ENCODE measurements around the gene SP1. TPM values are rescaled to one million over a fixed set of nuclear protein-coding genes. Genes with fewer than 3 reads are reported as not detected.
"Not testable (repeated sequence)": the region's sequence is repeated elsewhere in the genome, so short reads cannot be mapped to it uniquely, and the experiment has no call there.

The SP1 gene
- total RNA-seq, 1 donor from 2014 or later = 112 TPM

DNA sequence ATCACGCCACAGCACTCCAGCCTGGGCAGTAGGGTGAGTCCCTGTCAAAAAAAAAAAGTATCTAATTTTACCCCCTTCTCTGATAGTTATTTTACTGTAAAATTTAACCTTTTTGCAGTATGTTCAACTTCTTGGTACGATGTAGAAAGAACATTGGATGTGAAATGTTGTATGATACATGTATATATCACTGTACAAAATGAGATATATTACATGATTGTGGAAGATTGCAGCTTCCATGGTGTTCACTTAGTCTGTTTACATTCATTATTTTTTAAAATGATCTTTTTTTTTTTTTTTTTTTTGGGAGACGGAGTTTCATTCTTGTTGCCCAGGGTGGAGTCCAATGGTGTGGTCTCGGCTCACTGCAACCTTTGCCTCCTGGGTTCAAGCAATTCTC, 9.0 kb downstream of the SP1 start:
- no peaks in the 10 kb centered on the region for H3K27me3 Mint-ChIP-seq (ENCODE audit: low read depth)
- H3K4me1 Mint-ChIP-seq = peaks cover 52% of the 10 kb centered on the region
- H3K4me3 Mint-ChIP-seq = no peak overlapping the region
- peak overlapping the region; percentile 84 for H3K27ac Mint-ChIP-seq
- H3K9me3 Mint-ChIP-seq = no peaks in the 10 kb centered on the region
- TF ChIP-seq, protein P1, sequence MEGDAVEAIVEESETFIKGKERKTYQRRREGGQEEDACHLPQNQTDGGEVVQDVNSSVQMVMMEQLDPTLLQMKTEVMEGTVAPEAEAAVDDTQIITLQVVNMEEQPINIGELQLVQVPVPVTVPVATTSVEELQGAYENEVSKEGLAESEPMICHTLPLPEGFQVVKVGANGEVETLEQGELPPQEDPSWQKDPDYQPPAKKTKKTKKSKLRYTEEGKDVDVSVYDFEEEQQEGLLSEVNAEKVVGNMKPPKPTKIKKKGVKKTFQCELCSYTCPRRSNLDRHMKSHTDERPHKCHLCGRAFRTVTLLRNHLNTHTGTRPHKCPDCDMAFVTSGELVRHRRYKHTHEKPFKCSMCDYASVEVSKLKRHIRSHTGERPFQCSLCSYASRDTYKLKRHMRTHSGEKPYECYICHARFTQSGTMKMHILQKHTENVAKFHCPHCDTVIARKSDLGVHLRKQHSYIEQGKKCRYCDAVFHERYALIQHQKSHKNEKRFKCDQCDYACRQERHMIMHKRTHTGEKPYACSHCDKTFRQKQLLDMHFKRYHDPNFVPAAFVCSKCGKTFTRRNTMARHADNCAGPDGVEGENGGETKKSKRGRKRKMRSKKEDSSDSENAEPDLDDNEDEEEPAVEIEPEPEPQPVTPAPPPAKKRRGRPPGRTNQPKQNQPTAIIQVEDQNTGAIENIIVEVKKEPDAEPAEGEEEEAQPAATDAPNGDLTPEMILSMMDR (IDR thresholded peaks at IDR 0.05; ENCODE audit: unreplicated experiment) = no peak
- peaks cover 10% of the 10 kb centered on the region for H3K36me3 Mint-ChIP-seq
- DNase-seq (ENCODE audit: low spot score in 2 of 2, unreplicated experiment in 2 of 2) = no peak

DNA sequence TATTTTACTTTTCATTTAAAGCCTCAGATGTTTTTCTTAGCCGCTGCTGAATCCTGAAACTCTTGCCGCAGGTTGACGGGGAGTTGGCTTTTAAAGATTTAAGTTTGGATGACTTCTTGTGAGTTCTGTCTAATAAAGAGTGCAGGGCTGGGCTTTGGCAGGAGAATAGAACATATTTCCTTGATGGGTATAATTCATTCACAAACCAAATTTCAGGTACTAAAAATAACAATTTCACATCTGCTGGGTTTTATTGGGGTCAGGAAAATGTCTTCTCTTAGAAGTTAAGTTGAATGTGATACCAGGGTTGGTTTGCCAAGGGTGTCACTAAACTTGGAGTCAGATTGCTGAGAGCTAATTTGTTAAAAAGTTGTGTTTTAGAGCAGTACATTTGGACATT, 9.7 kb downstream of the SP1 start:
- Mint-ChIP-seq H3K4me3 (peak overlapping the region; percentile 33), H3K27me3 (ENCODE audit: low read depth) (no peaks in the 10 kb centered on the region), H3K9me3 (no peaks in the 10 kb centered on the region), H3K27ac (peak overlapping the region; percentile 84), H3K4me1 (peaks cover 49% of the 10 kb centered on the region), H3K36me3 (peaks cover 10% of the 10 kb centered on the region)
- TF ChIP-seq, protein P1 (IDR thresholded peaks at IDR 0.05; ENCODE audit: unreplicated experiment) = no peak
- no peak for DNase-seq (ENCODE audit: low spot score in 2 of 2, unreplicated experiment in 2 of 2)

DNA sequence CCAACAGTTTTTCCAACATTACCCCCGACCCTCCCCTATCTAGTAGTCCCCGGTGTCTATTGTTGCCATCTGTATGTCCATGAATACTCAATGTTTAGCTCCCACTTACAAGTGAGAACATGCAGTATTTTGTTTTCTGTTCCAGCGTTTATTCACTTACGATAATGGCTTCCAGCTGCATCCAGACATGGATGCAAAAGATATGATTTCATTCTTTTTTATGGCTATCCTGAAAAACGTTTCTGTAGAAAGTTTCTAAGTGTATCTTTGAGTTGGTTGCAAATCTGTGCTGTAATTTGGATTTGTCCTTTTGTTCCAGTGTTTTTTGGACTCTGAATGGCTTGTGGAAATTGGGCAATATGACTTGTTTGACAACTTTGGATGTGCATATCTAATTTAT, 11.7 kb downstream of the SP1 start:
- peak overlapping the region; percentile 24 for H3K4me3 Mint-ChIP-seq
- peaks cover 6% of the 10 kb centered on the region for H3K36me3 Mint-ChIP-seq
- peaks cover 41% of the 10 kb centered on the region for H3K4me1 Mint-ChIP-seq
- no peak for DNase-seq (ENCODE audit: low spot score in 2 of 2, unreplicated experiment in 2 of 2)
- H3K27me3 Mint-ChIP-seq (ENCODE audit: low read depth) = no peaks in the 10 kb centered on the region
- H3K9me3 Mint-ChIP-seq = no peaks in the 10 kb centered on the region
- TF ChIP-seq, protein P1 (IDR thresholded peaks at IDR 0.05; ENCODE audit: unreplicated experiment) = no peak
- peak overlapping the region; percentile 92 for H3K27ac Mint-ChIP-seq

- peaks cover 8% of the 10 kb centered on the region for H3K4me1 Mint-ChIP-seq
- no peak overlapping the region for H3K4me3 Mint-ChIP-seq
- TF ChIP-seq, protein P1 (IDR thresholded peaks at IDR 0.05; ENCODE audit: unreplicated experiment) = no peak
- no peaks in the 10 kb centered on the region for H3K9me3 Mint-ChIP-seq
- no peaks in the 10 kb centered on the region for H3K27me3 Mint-ChIP-seq (ENCODE audit: low read depth)
- no peak overlapping the region for H3K27ac Mint-ChIP-seq
- H3K36me3 Mint-ChIP-seq = peaks cover 10% of the 10 kb centered on the region
- DNase-seq (ENCODE audit: low spot score in 2 of 2, unreplicated experiment in 2 of 2) = no peak
Observed at GRCh38 chr12:53399896-53400295, 19.9 kb downstream of the SP1 start.

DNA sequence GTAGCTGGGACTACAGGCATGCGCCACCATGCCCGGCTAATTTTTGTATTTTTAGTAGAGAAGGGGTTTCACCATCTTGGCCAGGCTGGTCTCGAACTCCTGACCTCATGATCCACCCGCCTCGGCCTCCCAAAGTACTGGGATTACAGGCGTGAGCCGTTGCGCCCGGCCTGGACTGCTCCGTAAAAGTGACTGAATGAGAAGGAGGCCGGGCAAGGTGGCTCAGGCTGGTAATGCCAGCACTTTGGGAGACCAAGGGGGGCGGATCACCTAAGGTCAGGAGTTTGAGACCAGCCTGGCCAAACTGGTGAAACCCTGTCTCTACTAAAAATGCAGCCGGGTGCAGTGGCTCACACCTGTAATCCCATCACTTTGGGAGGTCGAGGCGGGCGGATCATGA, 22.4 kb downstream of the SP1 start:
- not testable (repeated sequence) for H3K4me3 Mint-ChIP-seq; H3K4me1 Mint-ChIP-seq; DNase-seq (ENCODE audit: low spot score in 2 of 2, unreplicated experiment in 2 of 2); H3K27me3 Mint-ChIP-seq (ENCODE audit: low read depth); H3K9me3 Mint-ChIP-seq
- Mint-ChIP-seq H3K27ac (peak overlapping the region; percentile 88), H3K36me3 (peaks cover 13% of the 10 kb centered on the region)

DNA sequence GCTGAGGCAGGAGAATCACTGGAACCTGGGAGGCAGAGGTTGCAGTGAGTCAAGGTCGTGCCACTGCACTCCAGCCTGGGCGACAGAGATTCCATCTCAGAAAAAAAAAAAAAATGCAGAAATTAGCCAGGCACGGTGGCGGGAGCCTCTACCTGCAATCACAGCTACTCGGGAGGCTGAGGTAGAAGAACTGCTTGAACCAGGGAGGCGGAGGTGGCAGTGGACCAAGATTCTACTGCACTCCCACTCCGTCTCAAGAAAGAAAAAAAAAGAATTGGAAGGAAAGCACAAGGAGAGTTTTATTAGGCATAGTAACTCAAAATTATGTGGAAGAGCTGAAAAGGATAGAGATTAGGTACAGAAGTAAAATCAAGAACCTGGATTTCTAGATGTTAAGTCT, 22.9 kb downstream of the SP1 start:
- DNase-seq (ENCODE audit: low spot score in 2 of 2, unreplicated experiment in 2 of 2) = no peak
- no peaks in the 10 kb centered on the region for H3K9me3 Mint-ChIP-seq
- peaks cover 12% of the 10 kb centered on the region for H3K36me3 Mint-ChIP-seq
- H3K27me3 Mint-ChIP-seq (ENCODE audit: low read depth) = no peaks in the 10 kb centered on the region
- TF ChIP-seq, protein P1 (IDR thresholded peaks at IDR 0.05; ENCODE audit: unreplicated experiment) = no peak
- peak overlapping the region; percentile 88 for H3K27ac Mint-ChIP-seq
- H3K4me1 Mint-ChIP-seq = peaks cover 5% of the 10 kb centered on the region
- H3K4me3 Mint-ChIP-seq = no peak overlapping the region
